ENCODE data around the gene ECE1.
"Not testable (repeated sequence)": the region's sequence is repeated elsewhere in the genome, so short reads cannot be mapped to it uniquely, and the experiment has no call there.

ECE1 gene

DNA sequence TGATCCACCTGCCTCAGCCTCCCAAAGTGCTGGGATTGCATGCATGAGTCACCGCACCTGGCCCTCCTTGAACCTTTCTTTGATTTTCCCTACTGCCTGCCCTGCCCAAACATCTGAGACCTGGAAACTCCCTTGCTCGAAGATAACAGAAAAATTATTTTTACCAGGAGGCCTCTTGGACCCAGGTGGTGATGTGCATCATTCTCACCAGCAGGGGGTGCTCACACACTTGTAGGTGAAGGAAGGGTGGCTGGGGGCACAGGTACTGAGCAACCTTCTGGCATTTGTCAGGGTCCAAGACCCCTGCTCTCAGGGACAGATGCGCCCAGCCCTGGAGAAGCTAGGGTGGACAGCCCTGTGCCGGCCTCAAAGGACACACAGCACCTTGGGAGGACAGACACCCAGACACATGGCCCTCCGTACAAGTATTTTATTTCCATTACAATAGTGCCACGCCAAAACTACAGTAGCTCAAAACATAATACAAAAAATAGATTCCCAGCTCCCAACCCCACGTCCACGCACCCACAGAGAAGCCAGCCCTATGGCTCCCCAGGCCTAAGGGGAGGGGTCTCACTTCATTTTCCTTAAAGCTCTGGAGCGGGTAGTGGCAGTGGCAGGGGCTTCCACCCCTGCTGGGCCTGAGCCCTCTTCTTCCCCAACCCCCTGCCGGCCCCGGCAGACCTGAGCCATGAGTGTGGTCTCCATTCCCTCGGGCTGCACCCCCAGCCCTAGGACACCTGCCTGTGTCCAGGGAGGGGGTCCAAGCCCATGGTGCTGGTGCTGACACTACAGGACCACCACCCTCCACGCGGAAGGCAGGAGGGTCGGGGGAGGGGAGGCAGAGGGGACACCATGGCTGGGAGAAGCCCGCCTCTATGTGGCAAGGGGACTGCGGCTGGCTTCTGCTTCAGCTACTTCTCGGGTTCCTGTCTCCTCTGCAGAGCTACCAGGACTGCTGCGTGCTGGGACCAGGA, 73.1 kb downstream of the ECE1 start:
- DNase-seq, result no peak

DNA sequence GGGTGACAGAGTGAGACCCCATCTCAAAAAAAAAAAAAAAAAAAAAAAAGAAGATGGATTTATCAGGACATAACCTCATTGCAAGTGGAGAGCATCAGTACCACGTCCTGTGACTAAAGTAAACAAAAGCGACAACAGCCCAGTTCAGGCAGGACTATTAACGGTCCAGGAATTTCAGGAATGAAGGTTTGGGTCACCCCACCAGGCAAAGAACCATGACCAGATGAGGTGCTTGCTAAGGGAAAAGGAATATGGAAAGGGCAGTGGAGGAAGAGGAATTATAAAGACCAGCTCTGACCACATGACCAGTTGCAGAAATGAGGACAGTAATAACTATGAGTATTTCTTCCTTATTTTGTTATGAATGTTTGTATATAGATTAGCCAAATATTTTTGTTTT, 78.1 kb downstream of the ECE1 start:
- DNase-seq, result peak; percentile 33

DNA sequence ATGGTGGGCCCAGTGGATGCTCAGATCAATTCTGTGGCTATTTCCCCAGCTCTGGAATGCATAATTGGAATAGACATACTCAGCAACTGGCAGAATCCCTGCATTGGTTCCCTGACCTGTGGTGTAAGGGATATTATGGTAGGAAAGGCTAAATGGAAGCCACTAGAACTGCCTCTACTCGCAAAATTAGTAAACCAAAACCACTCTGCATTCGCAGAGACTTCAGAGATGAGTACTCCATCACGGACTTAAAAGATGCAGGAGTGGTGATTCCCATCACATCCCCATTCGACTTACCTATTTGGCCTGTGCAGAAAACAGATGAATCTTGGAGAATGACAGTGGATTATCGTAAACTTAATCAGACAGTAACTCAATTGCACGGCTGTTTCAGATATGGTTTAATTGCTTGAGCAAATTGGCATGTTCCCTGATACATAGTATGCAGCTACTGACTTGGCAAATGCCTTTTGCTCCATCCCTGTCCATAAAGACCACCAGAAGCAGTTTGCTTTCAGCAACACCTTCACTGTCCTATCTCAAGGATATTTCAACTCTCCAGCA, 82.0 kb downstream of the ECE1 start:
- DNase-seq, result not testable (repeated sequence)

DNA sequence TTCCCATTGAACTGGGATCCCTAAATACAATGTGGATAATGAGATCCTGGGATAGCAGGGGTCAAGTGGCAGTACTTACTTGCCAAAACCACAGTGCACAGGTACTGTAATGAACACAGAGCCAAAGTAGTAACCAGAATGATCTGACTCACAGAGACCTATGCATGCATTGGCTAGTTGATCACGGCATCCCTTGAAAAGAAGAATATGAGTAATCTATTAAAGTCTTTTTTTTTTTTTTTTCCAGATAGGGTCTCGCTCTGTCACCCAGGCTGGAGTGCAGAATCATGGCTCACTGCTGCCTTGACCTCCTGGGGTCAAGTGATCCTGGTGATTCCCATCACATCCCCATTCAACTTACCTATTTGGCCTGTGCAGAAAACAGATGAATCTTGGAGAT, 84.1 kb downstream of the ECE1 start:
- no peak for DNase-seq

DNA sequence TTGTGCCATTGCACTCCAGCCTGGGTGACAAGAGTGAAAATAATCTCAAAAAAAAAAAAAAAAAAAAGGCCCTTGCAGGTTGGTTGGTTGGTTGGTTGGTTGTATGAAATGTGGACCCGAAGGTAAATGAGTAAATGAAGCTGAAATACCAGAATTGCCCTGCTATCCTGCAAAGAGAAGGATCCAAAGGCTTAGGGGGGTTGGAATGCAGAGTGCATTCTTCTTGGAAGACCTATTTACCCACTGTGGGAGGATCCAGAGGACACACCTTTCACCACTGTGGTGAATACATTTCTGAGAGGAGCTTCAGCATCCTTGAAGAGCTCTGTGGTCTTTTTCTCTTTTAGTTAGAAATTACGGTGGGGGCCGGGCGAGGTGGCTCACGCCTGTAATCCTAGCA, 84.8 kb downstream of the ECE1 start:
- no peak for DNase-seq

DNA sequence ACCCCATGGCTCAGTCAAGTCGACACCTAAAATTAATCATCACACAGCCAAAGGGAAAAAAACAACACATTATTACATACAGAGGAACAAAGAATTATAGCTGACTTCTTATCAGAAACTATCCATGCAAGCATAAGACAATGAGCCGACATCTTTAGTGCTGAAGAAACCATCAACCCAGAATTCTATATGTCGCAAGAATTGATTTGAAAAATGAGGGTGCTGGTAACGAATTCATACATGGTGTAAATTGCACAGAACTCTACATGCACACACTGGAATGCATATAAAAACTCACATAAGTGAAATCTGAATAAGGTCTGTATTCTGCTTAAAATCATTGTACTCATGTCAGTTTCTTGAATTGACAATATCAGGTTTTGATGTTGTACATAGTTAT, 88.6 kb downstream of the ECE1 start:
- DNase-seq, result no peak

DNA sequence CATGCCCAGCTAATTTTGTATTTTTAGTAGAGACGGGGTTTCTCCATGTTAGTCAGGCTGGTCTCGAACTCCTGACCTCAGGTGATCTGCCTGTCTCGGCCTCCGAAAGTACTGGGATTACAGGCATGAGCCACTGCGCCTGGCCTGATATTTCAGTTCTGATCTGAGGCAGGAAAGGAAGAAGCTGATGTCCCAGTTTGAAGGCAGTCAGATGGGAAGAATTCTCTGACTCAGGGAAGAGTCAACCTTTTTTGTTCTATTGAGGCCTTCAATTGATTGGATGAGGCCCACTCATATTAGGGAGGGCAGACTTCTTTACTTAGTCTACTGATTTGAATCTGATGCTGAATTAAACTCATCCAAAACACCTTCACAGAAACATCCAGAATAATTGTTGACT, 89.0 kb downstream of the ECE1 start:
- DNase-seq, result not testable (repeated sequence)

DNA sequence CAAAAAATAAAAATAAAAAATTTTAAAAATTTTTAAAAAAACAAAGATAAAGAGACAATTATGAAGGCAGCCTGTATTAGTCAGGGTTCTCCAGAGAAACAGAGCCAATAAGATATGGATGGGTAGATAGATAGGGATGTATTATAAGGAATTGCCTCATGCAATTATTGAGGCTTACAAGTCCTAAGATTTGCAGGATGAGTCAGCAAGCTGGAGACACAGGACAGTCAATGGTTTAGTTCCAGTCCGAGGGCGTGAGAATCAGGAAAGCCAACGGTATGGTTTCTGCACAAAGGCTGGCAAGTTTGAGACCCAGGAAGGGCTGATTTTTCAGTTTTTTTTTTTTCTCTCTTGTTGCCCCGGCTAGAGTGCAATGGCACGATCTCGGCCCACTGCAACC, 89.5 kb downstream of the ECE1 start:
- DNase-seq, result peak; percentile 20

DNA sequence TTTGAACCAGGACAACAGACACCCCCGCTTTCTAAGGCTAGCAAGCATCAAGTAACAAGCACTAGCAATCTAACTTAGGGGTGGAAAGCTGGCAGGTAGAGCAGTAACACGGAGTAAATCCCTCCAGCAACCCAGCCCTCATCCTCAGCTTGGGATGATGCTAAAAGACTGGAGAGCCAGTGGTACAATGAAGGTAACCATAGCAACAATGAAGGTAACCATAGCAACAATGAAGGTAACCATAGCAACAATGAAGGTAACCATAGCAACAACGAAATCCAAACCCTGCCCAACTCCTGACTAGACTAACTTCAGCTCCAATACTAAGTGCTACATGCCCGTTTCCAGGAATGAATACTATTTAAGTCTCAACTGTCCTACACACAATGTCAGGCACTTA, 91.3 kb downstream of the ECE1 start:
- no peak for DNase-seq

DNA sequence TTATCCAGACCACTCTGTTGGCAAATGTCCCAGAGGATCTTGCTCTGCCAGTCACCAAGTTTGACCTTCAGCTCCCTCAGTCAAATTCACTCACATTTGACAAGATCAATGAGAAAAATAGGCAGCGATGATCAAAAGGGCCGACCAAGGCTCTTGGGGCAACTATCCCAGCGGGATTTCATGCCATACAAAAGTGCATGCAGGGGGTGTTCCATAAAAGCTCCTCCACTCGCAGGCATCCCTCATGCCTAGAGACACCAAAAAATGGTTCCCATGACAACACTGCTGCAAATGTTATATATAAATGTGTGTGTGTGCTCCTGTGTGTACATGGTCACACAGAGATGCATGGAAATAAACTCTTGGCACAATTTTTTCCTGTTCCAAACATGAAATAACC, 97.4 kb downstream of the ECE1 start:
- DNase-seq, result no peak

DNA sequence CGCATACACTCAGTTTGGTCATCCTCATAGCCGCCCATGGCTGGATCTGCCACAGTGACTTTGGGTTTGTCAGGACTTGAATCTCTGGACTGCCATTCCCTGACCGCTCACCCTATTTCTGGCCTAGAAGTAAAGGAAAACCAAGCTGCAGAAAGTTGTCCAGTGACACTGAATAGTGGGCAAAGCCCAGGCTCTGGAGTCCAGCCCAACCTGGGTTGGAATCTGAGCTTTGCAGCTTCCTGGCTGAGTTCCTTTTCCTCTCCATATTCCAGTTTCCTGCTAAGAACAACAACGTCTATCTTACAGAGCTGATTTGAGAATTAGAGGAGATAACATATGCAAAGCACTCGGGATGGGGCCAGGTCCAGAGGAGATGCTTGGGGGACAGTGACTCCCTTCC, 98.0 kb downstream of the ECE1 start:
- no peak for DNase-seq

DNA sequence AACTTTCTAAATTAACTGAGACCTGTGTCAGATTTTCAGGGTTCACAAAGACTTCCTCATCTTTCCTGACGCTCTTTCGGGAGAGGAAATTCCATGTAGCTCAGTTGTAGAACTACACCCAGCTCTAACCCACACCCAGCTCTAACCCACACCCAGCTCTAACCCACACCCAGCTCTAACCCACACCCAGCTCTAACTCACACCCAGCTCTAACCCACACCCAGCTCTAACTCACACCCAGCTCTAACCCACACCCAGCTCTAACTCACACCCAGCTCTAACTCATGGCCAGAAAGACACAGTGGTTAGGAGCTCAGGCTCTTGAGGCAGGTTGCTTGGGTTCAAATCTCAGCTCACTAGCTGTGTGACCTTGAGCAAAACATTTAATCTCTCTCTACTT, 99.5 kb downstream of the ECE1 start:
- not testable (repeated sequence) for DNase-seq

DNA sequence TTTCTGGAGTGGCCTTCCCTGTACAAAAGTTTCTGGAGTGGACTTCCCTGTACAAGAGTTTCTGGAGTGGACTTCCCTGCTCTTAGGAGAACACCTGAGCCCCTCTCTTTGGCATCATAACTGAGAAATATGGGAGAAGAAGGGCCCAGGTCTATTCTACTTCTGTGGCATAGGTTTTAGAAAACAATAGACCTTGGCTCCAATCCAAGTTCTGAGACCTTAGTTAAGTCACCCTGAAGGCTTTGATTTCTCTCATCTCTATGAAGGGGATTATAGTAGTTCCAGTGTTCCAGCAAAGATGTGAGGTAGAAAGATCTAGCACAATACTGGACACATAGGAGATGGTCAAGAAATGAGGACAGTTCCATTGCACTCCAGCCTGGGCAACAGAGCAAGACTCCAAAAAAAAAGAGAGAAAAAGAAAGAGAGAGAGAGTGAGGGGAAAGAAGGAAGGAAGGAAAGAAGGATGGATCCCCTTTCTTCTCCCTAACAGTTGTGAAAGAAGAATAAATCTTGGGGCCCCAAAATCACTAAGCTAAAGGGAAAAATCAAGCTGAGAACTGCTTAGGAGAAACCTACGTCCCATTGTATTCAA, 100.3 kb downstream of the ECE1 start:
- DNase-seq, result no peak

DNA sequence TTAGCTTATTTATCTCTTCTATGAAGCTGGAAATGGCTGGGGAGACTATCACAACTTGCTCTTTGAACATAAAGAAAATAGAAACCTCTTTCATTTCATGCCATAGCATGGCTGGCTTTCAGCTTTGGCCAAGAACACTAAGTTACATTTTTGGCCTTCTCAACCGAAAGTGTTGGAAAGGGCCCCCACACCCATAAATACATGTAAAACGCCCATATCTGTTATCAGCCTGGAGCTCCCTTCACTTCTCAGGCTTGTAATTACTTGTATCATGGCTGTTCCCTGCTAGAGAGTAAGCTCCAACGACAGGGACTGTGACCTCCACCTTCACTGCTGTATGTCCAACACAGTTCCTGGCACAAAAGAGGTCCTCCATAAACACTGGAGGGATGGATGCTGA, 100.8 kb downstream of the ECE1 start:
- no peak for DNase-seq

DNA sequence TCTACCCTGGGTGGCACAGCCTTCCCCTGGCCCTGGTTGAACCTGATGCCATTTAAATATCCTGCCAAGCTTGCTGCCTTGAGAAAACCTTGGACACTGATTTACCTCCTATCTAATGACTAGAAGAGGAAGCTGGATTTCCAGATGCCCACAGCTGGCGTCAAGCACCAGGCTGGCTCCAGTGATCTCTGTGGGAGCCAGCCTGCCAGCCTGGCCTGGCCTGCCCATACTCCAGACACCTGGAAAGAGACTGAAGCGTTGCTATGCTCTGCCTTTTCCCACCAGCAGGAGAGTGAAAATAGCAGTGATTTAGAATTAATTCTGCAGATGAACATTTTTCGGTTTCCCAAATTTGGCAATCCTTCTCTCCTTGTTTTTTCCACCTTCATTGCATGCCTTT, 102.0 kb downstream of the ECE1 start:
- DNase-seq, result no peak

DNA sequence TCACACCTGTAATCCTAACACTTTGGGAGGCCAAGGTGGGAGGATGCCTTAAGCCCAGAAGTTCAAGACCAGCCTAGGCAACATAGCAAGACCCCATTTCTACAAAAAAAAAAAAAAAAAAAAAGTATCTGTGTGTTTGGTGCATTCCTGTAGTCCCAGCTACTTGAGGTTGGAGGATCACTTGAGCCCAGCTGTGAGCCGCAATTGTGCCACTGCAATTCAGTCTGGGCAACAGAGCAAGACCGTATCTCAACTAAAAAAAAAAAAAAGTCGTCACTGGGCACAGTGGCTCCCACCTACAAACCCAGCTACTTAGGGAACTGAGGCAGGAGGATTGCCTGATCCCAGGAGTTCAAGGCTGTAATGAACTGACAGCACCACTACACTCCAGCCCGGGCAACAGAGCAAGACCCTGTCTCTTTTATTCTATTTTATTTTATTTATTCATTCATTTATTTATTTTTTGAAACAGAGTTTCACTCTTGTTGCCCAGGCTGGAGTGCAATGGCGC, 105.0 kb downstream of the ECE1 start:
- DNase-seq, result no peak

DNA sequence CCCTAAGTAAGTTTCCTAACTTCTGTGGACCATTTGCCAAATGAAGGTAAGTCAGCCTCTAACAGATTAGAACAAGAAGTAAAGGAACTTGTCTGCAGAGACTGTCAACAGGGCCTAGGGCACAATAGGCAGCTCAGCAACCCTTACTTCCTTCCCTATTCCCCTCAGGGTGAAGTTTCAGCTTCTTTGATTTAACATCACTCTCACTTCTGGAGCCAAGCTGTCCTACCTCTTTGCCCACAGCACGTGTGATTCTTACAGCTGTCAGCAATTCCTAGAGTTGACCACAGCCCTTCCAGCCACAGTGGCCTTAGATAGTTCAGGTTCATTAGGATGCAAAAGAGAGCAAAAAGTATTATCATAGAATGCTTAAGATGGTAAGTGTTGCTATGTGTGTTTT, 106.0 kb downstream of the ECE1 start:
- DNase-seq, result no peak

DNA sequence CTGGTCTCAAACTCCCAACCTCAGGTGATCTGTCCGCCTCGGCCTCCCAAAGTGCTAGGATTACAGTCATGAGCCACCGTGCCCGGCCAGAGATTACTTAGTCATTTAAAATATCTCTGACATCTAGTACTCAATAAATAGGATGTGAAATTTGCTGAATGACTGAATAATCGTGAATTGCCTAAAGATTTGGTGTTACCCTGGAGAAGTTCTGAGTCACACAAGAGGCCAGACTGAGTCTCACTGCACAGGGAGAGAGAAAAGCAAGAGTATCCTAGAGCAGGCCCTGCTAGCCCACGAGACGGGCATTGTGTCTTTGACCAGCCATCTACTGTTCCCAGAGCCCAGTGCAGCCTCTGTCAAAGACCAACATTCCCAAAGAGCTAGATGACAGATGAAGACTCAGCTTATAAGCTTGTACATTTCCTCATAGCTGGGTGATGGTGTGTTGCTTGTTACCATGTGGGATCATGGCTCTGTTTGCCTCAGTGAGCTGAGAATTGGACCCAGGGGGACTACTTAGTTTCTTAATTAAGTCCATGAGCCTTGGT, 108.0 kb downstream of the ECE1 start:
- no peak for DNase-seq

DNA sequence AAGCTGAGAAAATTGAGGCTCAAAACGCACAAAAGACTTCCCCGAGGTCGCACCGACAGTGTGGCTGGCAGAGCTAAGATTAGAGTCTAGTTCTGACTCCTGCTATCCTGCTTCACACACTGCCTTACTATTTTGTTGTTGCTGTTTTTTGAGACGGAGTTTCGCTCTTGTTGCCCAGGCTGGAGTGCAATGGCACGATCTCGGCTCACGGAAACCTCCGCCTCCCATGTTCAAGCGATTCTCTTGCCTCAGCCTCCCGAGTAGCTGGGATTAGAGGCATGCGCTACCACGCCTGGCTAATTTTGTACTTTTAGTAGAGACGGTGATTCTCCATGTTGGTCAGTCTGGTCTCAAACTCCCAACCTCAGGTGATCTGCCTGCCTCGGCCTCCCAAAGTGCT, 112.0 kb downstream of the ECE1 start:
- DNase-seq, result not testable (repeated sequence)

DNA sequence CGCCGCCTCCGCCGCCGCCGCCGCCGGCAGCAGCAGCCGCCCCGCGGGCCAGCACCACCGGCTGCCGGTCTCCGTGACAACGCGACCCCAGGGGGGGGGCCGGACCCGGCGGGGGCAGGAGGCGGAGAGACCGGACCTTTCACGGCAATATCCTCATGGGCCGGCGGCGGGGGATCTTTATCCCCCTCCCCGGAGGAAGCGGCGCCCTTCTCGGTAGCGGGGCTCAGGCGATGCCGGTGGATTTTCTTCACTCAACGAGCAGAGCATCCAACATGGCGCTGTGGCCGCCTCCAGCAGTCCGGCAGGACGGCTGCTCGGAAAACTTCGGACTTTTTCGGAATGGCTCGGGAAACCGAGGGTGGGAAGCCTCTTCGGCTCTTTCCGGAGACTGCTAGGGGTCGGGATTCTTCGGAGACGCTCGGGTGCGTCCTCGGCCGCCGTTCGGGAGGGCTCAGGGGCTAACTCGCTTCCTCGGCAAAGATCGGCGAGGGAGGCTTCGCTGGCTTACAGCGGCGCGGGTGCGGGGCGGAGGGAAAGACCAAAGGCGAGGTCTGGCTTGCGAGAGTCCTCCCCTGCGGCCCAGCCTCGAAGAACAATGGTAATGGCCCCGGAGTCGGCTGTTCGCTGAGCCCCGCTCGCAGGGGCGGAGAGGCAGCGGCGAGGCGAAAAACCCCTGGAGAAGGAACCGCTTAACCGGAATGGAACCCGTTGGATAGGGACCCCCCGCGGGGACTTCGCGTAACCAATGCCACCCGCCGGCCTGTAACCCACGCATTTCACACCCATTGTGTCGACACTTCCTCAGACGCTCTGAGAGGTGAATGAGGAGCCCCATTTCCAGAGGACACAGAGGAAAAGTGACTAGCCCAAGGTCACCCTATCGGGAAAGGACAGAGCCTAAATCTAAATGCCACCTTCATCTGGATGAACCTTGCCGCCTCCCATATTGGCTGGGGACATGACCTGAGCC, 113.4 kb downstream of the ECE1 start, which contains the start of gene EIF4G3:
TSS of gene EIF4G3 (minus strand) at position 312 of the 970 bp plus-strand sequence. CDS start 174,155 bp downstream, outside the sequence.
- peak; percentile 97 for DNase-seq

DNA sequence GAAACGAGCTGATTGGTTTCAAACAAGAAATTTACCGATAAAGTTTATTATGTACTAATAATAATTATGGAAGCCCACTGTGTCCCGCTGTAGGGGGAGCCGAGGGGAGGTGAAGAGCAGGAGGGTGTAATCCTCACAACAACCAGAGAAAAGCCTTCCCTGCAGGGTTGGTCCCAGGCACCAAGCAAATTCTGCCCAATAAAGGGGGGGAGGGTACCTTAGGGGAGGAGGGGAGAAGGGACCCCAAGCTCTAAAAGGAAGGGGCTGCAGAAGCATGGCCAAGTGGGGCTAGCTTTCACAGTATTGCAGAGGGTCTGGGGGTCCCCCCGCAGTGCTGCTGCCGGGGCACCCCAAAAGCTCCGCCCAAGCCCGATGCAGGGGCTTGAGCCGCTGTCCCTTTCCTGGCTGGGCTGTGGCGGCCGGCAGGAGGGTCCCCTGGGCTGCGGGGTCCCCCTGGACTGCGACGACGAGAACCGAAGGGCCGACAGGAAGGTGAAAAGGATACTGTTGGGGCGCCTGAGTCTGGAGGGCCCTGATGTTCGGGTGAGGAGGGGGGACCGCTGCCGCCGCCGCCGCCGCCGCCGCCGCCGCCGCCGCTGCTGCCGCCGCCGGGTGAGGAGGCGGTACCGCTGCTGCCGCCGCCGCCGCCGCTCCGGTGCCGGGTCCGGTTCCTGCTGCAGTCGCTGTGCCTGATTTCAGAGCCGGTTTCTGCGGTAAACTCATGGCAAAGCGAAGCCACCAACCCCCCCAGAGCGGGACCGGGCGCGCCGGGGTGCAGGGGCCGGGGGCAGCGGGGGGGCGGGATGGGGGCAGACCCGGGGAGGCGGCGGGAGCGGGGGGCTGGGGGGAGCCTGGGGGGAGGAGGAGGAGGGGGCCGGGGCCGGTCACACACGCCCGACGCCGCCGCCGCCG, 114.3 kb downstream of the ECE1 start:
- peak; percentile 15 for DNase-seq

All from kidney glomerular epithelial cell (primary cell).